Sigmoid colon (tissue), 7 donors: ENCODE measurements around the gene TBC1D1. TPM values are rescaled to one million over a fixed set of nuclear protein-coding genes. Genes with fewer than 3 reads are reported as not detected.

Experiments
- DNase-seq: peaks from one replicate; pipeline ENCODE4 v3.0.0-alpha.2; 2019
- H3K27ac ChIP-seq, 4 donors: fragments of 200-600 bp; sonication (generic); one replicate each; pipeline ENCODE4 v1.5.1; 2016 to 2019; ENCODE audit warnings: mild to moderate bottlenecking in 1 of 4
- H3K27me3 ChIP-seq, 3 donors: fragments of 200-600 bp; sonication (generic); one replicate each; pipeline ENCODE4 v1.5.1; 2019; ENCODE audit warnings: mild to moderate bottlenecking in 1 of 3
- H3K36me3 ChIP-seq, 4 donors: fragments of 200-600 bp; sonication (generic); one replicate each; pipeline ENCODE4 v1.5.1; 2016 to 2019
- H3K4me1 ChIP-seq, 4 donors: fragments of 200-600 bp; sonication (generic); one replicate each; pipeline ENCODE4 v1.5.1; 2017 to 2019
- H3K4me3 ChIP-seq, 4 donors: fragments of 200-600 bp; sonication (generic); one replicate each; pipeline ENCODE4 v1.5.1; 2017 to 2019; ENCODE audit warnings: mild to moderate bottlenecking in 2 of 4, moderate library complexity in 1 of 4
- H3K9me3 ChIP-seq, 4 donors: fragments of 200-600 bp in 3 of 4; sonication (generic) in 3 of 4; one replicate each; pipeline versions ENCODE4 v1.5.1 to v1.6.1; 2013 to 2019
- EP300 ChIP-seq, 4 donors: sonication (generic); formaldehyde crosslinking; IDR thresholded peaks; one replicate each; pipeline ENCODE4 v1.6.1; 2017; ENCODE audit warnings: antibody characterized with exemption in 4 of 4
- POLR2A ChIP-seq, 2 donors: fragments of 450-650 bp; IDR thresholded peaks; one replicate each; pipeline ENCODE4 v1.6.1; 2016; ENCODE audit warnings: antibody characterized with exemption in 2 of 2, mild to moderate bottlenecking in 2 of 2, moderate library complexity in 2 of 2
- POLR2AphosphoS5 ChIP-seq, 4 donors: sonication (generic); formaldehyde crosslinking; IDR thresholded peaks; one replicate each; pipeline ENCODE4 v1.6.1; 2017; ENCODE audit warnings: antibody characterized with exemption in 4 of 4
- WGBS, 2 donors: extraction: QIAGEN DNeasy Blood & Tissue Kit; methylation state at CpG; one replicate each; pipeline ENCODE4 v1.1.7; 2013; 5-methylcytosine and 5-hydroxymethylcytosine counted together
- intact Hi-C: fragments of 100-400 bp; cut with DNase I; formaldehyde crosslinking; loops from one replicate; pipeline ENCODE4 v1.15.1; 2023
- polyA plus RNA-seq, 3 donors: library from polyadenylated mRNA; stranded (reverse); fragments of 200-250 nt; gene quantifications; one replicate each; pipeline ENCODE4 v1.2.3, GENCODE V29; 2013
- total RNA-seq, 4 donors: library from RNA; depleted of rRNA; stranded (reverse); fragments of >200 nt; gene quantifications; one replicate each; pipeline ENCODE4 v1.1.0, GENCODE V29; 2016
- TF ChIP-seq, protein P1 (sequence below), 4 experiments: fragments of 450-650 bp in 3 of 4; fragments of 200-600 bp in 1 of 4; IDR thresholded peaks; one replicate each; pipeline ENCODE4 v1.5.1; 2016 to 2019; ENCODE audit warnings: antibody characterized with exemption in 4 of 4, mild to moderate bottlenecking in 3 of 4, moderate library complexity in 2 of 4
- donor health status: healthy with polysubstance abuse.
- donor health status: Bipolar disorder and iron deficiency.
- donor health status: healthy.

Gene TBC1D1
- total and polyA plus RNA-seq, 7 donors, result 31.2 to 450 (median 253) TPM

DNA sequence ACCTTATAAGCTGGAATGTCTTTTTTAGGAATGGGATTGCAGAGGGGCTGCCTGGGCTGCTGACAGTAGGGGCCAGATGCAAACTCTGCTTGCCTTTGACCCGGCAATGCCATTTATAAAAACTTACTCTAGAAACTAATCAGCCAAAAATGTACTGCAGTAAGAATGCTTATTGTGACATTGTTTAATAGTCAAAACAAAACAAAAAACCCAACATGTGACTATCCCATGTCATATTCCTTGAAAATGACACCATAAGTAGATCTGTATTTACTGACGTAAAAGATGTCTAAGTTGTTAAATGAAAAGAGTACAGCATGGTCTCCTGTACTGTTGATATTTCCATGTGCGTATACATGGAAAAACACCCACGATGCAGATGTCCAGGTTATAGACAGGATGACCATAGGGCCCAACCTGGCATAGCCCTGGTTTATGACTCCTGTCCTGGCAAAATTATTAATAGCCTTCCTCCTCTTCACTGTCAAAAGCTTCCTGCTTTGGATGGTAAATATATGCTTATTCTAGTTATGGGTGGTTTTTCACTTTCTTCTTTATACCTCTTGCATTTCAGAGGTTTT is 208.2 kb downstream of the TBC1D1 start:
- peaks cover 14 to 68% (median 25%) of the 10 kb centered on the region in 4 donors for H3K36me3 ChIP-seq
- no peak for TF ChIP-seq POLR2AphosphoS5 (IDR thresholded peaks at IDR 0.05)
- TF ChIP-seq EP300 (IDR thresholded peaks at IDR 0.05), result no peak
- TF ChIP-seq, protein P1, sequence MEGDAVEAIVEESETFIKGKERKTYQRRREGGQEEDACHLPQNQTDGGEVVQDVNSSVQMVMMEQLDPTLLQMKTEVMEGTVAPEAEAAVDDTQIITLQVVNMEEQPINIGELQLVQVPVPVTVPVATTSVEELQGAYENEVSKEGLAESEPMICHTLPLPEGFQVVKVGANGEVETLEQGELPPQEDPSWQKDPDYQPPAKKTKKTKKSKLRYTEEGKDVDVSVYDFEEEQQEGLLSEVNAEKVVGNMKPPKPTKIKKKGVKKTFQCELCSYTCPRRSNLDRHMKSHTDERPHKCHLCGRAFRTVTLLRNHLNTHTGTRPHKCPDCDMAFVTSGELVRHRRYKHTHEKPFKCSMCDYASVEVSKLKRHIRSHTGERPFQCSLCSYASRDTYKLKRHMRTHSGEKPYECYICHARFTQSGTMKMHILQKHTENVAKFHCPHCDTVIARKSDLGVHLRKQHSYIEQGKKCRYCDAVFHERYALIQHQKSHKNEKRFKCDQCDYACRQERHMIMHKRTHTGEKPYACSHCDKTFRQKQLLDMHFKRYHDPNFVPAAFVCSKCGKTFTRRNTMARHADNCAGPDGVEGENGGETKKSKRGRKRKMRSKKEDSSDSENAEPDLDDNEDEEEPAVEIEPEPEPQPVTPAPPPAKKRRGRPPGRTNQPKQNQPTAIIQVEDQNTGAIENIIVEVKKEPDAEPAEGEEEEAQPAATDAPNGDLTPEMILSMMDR (IDR thresholded peaks at IDR 0.05), result no peak
- no peak for TF ChIP-seq POLR2A (IDR thresholded peaks at IDR 0.05)
- H3K4me1 ChIP-seq, result peaks cover 0 to 41% (median 17%) of the 10 kb centered on the region in 4 donors
- H3K4me3 ChIP-seq, result no peak overlapping the region
- no peak for DNase-seq
- H3K27me3 ChIP-seq, result no peaks in the 10 kb centered on the region
- H3K27ac ChIP-seq, result peak overlapping the region in 2 of 4 donors; percentile 24 to 60
- 92 to 97% methylated on average over 4 of the region's 4 CpGs for WGBS, 2 donors
- no peaks in the 10 kb centered on the region for H3K9me3 ChIP-seq
- intact Hi-C loops, result no loop called here

- peaks cover 0 to 35% (median 12%) of the 10 kb centered on the region in 4 donors for H3K4me1 ChIP-seq
- H3K4me3 ChIP-seq, result no peak overlapping the region
- no peak for DNase-seq
- no peaks in the 10 kb centered on the region for H3K27me3 ChIP-seq
- peaks cover 14 to 76% (median 27%) of the 10 kb centered on the region in 4 donors for H3K36me3 ChIP-seq
- peak overlapping the region in 2 of 4 donors; percentile 24 to 60 for H3K27ac ChIP-seq
- intact Hi-C loops, result no loop called here
- no peak for TF ChIP-seq POLR2AphosphoS5 (IDR thresholded peaks at IDR 0.05)
- TF ChIP-seq, protein P1 (IDR thresholded peaks at IDR 0.05), result no peak
- no peak for TF ChIP-seq EP300 (IDR thresholded peaks at IDR 0.05)
- TF ChIP-seq POLR2A (IDR thresholded peaks at IDR 0.05), result no peak
- no peaks in the 10 kb centered on the region for H3K9me3 ChIP-seq
- WGBS, 2 donors, result 85 to 94% methylated on average over 3 of the region's 3 CpGs
Measured at GRCh38 chr4:38099908-38100407, 209.1 kb downstream of the TBC1D1 start.

DNA sequence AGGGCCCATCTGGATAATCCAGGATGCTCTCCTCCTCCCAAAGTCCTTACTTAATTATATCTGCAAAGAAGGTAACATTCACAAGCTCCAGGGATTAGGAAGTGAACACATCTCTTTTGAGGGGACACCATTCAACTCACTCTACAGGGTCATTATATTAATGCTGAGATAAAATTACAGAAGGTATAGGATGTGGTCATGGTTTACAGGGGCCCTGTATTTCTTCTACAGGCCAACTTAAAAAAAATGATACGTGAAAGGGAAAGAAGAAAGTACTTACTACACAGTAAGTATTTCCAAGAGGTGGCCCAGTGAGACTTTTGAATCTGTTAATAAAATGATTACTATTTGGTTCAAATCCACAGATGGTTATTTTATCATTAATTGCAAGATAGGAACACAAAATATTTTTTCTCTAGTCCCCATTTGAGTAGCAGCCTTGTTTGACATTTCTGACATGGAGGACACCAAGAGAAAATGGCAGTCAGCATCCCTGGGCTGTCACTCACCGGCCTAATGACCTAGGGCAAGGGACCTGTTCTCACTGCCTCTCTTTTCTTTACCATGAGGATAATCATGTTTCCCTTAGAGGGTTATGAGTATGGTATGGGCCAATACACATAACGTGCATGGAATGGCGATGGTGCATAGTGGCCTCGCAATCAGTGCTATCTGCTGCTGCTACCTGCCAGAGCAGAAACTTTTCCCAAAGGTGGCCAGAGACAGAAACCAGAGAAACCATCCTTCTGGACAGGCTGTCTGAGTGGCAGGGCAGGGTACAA is 209.8 kb downstream of the TBC1D1 start:
- H3K4me1 ChIP-seq, result peaks cover 0 to 41% (median 13%) of the 10 kb centered on the region in 4 donors
- peaks cover 14 to 80% (median 25%) of the 10 kb centered on the region in 4 donors for H3K36me3 ChIP-seq
- DNase-seq, result no peak
- H3K9me3 ChIP-seq, result no peaks in the 10 kb centered on the region
- H3K4me3 ChIP-seq, result no peak overlapping the region
- TF ChIP-seq POLR2AphosphoS5 (IDR thresholded peaks at IDR 0.05) (no peak), POLR2A (IDR thresholded peaks at IDR 0.05) (no peak), EP300 (IDR thresholded peaks at IDR 0.05) (no peak)
- TF ChIP-seq, protein P1 (IDR thresholded peaks at IDR 0.05), result no peak
- no peaks in the 10 kb centered on the region for H3K27me3 ChIP-seq
- H3K27ac ChIP-seq, result peak overlapping the region in 2 of 4 donors; percentile 24 to 60
- 94 to 97% methylated on average over 5 of the region's 5 CpGs for WGBS, 2 donors
- intact Hi-C loops, result no loop called here

DNA sequence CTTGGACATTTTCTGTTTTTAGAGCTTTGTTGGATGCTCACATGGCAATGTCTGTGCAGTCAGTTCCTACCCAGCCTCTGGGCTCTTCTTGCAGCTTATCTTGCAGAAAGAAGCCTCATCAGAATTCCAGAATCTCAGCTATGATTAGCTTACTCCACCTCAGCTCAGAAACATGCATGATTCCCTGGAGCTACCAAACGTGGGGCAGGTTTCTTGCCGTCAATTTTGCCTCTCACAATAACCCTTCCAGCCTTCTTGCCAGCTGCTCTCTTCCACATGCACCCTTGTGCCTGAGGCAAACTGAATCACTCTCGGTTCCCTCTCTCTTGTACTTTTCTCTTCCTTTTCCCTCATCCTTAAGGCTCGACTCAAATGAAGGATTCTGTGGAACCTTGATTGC is 210.7 kb downstream of the TBC1D1 start:
- TF ChIP-seq EP300 (IDR thresholded peaks at IDR 0.05) (no peak), POLR2A (IDR thresholded peaks at IDR 0.05) (no peak), POLR2AphosphoS5 (IDR thresholded peaks at IDR 0.05) (no peak)
- TF ChIP-seq, protein P1 (IDR thresholded peaks at IDR 0.05), result no peak
- intact Hi-C loops, result no loop called here
- Histone ChIP-seq H3K27me3 (no peaks in the 10 kb centered on the region), H3K36me3 (peaks cover 14 to 80% (median 18%) of the 10 kb centered on the region in 4 donors), H3K9me3 (no peaks in the 10 kb centered on the region), H3K4me3 (no peak overlapping the region), H3K4me1 (peaks cover 0 to 50% (median 18%) of the 10 kb centered on the region in 4 donors), H3K27ac (no peak overlapping the region)
- no peak for DNase-seq
- whole genome bisulfite sequencing, 2 donors, result 85 to 90% methylated on average over 4 of the region's 4 CpGs
